ENCODE results near the gene CLDN14. TPM values are rescaled to one million over a fixed set of nuclear protein-coding genes. Genes with fewer than 3 reads are reported as not detected.
A peak's percentile ranks its signal among the peaks of the same experiment; 100 is the strongest.

CLDN14 gene
- total RNA-seq, 1 donor from 2014 or later = not detected

- DNase-seq = no peak
- peaks cover 3% of the 10 kb centered on the region for H3K27me3 Mint-ChIP-seq (ENCODE audit: unreplicated experiment)
- no peak overlapping the region for H3K27ac Mint-ChIP-seq (ENCODE audit: unreplicated experiment)
- TF ChIP-seq CTCF (IDR thresholded peaks at IDR 0.05; ENCODE audit: partially characterized antibody, unreplicated experiment) = no peak
- no peaks in the 10 kb centered on the region for H3K9me3 Mint-ChIP-seq (ENCODE audit: unreplicated experiment)
- no peaks in the 10 kb centered on the region for H3K4me1 Mint-ChIP-seq (ENCODE audit: low read depth, unreplicated experiment)
- no peak overlapping the region for H3K4me3 Mint-ChIP-seq (ENCODE audit: unreplicated experiment)
- no peaks in the 10 kb centered on the region for H3K36me3 Mint-ChIP-seq (ENCODE audit: unreplicated experiment)
Measured at GRCh38 chr21:36508948-36509347, 29.0 kb upstream of the CLDN14 start.

GRCh38 chr21:36507397-36508018 is 27.6 kb upstream of the CLDN14 start:
- H3K4me1 Mint-ChIP-seq (ENCODE audit: low read depth, unreplicated experiment) = no peaks in the 10 kb centered on the region
- H3K4me3 Mint-ChIP-seq (ENCODE audit: unreplicated experiment) = no peak overlapping the region
- H3K27ac Mint-ChIP-seq (ENCODE audit: unreplicated experiment) = no peak overlapping the region
- H3K9me3 Mint-ChIP-seq (ENCODE audit: unreplicated experiment) = no peaks in the 10 kb centered on the region
- no peak for DNase-seq
- H3K27me3 Mint-ChIP-seq (ENCODE audit: unreplicated experiment) = peaks cover 3% of the 10 kb centered on the region
- peaks cover 4% of the 10 kb centered on the region for H3K36me3 Mint-ChIP-seq (ENCODE audit: unreplicated experiment)
- TF ChIP-seq CTCF (IDR thresholded peaks at IDR 0.05; ENCODE audit: partially characterized antibody, unreplicated experiment) = no peak

- DNase-seq = no peak
- Mint-ChIP-seq H3K27me3 (ENCODE audit: unreplicated experiment) (peaks cover 3% of the 10 kb centered on the region), H3K27ac (ENCODE audit: unreplicated experiment) (no peak overlapping the region), H3K36me3 (ENCODE audit: unreplicated experiment) (peaks cover 4% of the 10 kb centered on the region), H3K4me3 (ENCODE audit: unreplicated experiment) (no peak overlapping the region), H3K9me3 (ENCODE audit: unreplicated experiment) (no peaks in the 10 kb centered on the region), H3K4me1 (ENCODE audit: low read depth, unreplicated experiment) (no peaks in the 10 kb centered on the region)
- no peak for TF ChIP-seq CTCF (IDR thresholded peaks at IDR 0.05; ENCODE audit: partially characterized antibody, unreplicated experiment)
Measured at GRCh38 chr21:36506482-36506881, 26.6 kb upstream of the CLDN14 start.

- DNase-seq = no peak
- Mint-ChIP-seq H3K27me3 (ENCODE audit: unreplicated experiment) (peaks cover 3% of the 10 kb centered on the region), H3K36me3 (ENCODE audit: unreplicated experiment) (peaks cover 4% of the 10 kb centered on the region), H3K9me3 (ENCODE audit: unreplicated experiment) (peaks cover 1% of the 10 kb centered on the region), H3K4me1 (ENCODE audit: low read depth, unreplicated experiment) (no peaks in the 10 kb centered on the region), H3K4me3 (ENCODE audit: unreplicated experiment) (no peak overlapping the region), H3K27ac (ENCODE audit: unreplicated experiment) (no peak overlapping the region)
- TF ChIP-seq CTCF (IDR thresholded peaks at IDR 0.05; ENCODE audit: partially characterized antibody, unreplicated experiment) = peak; percentile 99
Measured at GRCh38 chr21:36504067-36505058, 24.4 kb upstream of the CLDN14 start.

- no peak for DNase-seq
- Mint-ChIP-seq H3K4me3 (ENCODE audit: unreplicated experiment) (no peak overlapping the region), H3K27ac (ENCODE audit: unreplicated experiment) (no peak overlapping the region), H3K4me1 (ENCODE audit: low read depth, unreplicated experiment) (no peaks in the 10 kb centered on the region), H3K27me3 (ENCODE audit: unreplicated experiment) (no peaks in the 10 kb centered on the region), H3K36me3 (ENCODE audit: unreplicated experiment) (peaks cover 4% of the 10 kb centered on the region), H3K9me3 (ENCODE audit: unreplicated experiment) (peaks cover 1% of the 10 kb centered on the region)
- TF ChIP-seq CTCF (IDR thresholded peaks at IDR 0.05; ENCODE audit: partially characterized antibody, unreplicated experiment) = no peak
Measured at GRCh38 chr21:36502365-36502764, 22.4 kb upstream of the CLDN14 start.
